Adrenal gland (tissue), 5 donors: ENCODE results near the gene USP17L25.
"Not testable (repeated sequence)": the region's sequence is repeated elsewhere in the genome, so short reads cannot be mapped to it uniquely, and the experiment has no call there.

Experiments used
- CTCF ChIP-seq, 6 experiments: fragments of 450-650 bp in 4 of 6; fragments of 200-600 bp in 2 of 6; sonication (generic) in 1 of 6; IDR thresholded peaks; 1 replicate in 5 of 6; 2 replicates in 1 of 6; pipeline versions ENCODE4 v1.5.1 to v1.8.0; 2016 to 2021; ENCODE audit warnings: antibody characterized with exemption in 6 of 6, mild to moderate bottlenecking in 2 of 6, moderate library complexity in 1 of 6
- POLR2A ChIP-seq, 2 donors: fragments of 450-650 bp; IDR thresholded peaks; one replicate each; pipeline ENCODE4 v1.6.1; 2017; ENCODE audit warnings: antibody characterized with exemption in 2 of 2, mild to moderate bottlenecking in 2 of 2, moderate library complexity in 1 of 2
- donor health status: DM: no; HTN: no; CAD: no.

- not testable (repeated sequence) for TF ChIP-seq CTCF, POLR2A (IDR thresholded peaks at IDR 0.05)
Observed at GRCh38 chr4:9362829-9363228, 33.1 kb downstream of the USP17L25 start, which contains the start of gene USP17L30.
